ENCODE measurements around the gene ANKRD29.
"Not testable (repeated sequence)": the region's sequence is repeated elsewhere in the genome, so short reads cannot be mapped to it uniquely, and the experiment has no call there.

ANKRD29 gene

DNA sequence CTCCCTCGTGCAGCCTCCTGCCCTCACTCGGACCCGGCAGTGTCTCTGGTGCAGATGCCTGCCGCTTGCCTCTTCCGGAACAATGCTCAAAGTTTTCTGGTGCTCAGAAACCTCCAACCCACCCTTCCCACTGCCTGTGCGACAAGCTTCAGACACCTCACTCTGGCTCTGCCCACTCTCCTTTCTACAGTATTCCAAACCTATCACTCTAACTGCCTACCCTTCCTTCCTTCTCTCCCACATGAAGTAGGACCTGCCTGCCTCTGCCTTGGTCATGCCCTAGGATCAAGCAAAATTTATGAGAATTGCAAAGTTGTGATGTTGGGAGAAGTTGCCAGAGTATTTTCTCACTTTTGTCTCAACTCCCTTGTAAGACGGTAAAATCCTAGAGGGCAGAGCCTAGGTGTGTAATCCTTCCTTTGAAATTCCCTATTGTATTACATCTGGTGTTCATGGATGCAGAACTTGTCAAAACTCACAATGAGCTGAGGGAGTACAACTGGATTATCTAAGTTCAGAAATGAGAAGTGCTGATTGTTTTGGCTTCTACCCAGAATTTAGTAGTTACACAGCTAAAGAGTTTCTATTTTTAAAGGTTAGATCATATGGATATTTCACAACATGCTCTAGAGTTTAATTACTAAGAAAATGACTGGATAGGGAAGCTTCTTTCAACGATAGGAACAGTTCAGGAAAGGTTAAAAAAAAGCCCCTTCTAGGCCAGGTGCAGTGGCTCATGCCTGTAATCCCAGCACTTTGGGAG lies 83.6 kb downstream of the ANKRD29 start:
- DNase-seq, result no peak

DNA sequence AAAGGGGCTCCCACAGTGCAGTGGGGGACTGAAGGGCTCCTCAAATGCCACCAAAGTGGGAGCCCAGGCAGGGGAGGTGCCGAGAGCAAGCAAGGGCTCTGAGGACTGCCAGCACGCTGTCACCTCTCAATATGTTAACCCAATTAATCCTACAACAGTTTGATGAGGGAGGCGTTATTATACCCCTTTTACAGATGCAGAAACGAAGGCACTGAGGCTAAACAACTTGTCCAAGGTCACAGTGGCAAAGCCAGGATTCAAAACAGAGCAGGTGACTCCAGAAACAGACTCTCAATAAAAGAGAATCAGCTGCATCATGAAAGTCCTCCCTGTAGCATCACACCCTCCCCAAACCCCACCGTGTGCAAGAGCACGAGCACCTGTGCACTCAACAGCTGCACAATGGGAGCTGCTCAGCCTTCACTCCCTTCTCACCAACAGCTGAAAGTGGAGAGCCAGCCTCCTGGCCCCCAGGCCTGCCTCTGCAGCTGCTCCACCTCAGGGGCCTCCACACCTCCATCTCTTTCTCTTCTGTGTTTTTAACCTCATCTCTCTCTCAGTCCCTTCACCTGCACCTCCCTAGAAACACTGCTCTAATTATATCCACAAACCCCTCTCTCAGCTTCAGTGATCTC lies 84.5 kb downstream of the ANKRD29 start:
- no peak for DNase-seq

GRCh38 chr18:23577521-23577920 lies 85.2 kb downstream of the ANKRD29 start:
- DNase-seq, result not testable (repeated sequence)

DNA sequence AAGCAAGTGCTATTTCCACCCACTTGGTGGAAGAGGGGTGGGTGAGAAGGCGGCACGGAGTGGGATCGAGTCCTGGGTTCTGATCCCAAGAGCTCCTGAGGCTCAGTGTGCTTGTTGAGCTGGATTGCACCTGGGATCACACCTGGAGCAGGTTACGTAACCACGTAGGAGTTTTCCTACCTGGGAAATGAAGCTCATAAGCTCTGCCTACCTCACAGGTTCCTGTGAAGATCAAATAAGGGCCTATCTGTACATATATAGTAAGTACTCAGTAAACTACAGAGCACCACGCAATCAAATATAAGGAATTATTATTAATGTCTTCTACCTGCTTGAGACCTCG lies 87.4 kb downstream of the ANKRD29 start:
- DNase-seq, result no peak

- no peak for DNase-seq
Measured at GRCh38 chr18:23574611-23575308, 88.0 kb downstream of the ANKRD29 start.

DNA sequence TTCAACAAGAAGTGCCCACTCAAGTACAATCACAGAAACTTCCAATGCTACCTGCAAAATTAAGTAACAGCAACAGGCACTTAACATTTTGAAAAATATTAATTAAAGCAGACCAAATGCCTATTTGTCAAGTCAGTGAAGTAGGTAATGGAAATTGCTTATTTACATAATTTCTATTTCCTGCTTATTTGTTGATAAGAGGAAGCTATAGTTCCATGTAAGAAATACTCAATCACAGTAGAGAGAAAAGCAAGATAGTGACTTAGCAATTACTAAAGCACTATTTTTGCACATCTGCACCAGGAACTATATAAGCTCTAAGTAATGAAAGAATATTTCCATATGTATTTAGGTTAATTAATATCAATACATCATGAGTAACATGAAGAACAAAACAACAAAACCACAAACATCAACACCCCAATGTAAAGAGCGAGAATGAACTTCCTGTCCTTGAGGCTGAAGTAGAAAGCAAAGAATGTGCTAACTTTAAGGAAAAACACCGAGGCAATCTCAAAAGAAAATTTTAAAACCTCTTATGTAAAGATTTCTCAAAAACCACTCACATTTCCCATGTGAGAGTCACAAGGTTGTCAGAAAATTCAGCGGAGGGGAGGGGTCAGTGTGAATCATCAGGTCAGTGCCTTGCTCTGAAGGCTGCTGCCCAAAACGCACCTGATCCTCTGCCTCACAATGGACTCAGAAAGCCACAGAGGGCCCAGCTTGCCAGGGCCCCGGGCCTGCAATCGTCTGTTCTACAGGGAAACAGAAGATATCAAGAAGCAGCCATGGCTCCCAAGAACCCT lies 88.9 kb downstream of the ANKRD29 start:
- no peak for DNase-seq

DNA sequence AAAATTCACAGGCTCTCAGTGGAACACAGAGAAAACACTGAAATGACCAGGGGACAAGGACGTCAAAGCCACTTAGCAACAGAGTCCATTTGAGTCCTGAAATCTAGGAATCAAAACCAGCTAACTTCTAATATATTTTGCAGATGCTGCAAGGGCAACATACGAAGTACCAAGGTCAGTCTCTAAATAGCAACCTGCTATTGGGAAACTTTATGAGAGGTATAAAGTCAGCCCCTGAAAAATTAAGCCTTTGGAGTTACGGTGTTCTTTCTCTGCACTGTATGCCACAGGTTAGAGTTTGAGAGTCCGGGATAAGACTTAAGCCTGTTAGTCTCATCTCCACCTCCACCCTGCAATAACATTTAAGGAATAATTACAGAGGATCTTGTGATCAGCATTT lies 89.7 kb downstream of the ANKRD29 start:
- no peak for DNase-seq

DNA sequence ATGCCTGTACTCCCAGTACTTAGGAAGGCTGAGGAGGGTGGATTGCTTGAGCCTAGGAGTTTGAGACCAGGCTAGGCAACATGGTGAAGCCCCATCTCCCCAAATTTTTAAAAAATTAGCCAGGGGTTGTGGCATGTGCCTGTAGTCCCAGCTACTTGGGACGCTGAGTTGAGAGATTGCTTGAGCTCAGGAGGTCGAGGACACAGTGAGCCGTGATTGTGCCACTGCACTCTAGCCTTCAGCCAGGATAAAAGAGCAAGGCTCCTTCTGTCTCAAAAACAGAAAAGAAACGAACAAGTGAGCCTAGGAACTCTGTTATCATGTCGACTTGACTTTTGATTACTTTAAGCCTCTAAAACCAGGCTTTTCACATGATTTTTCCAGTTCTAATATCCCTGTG lies 90.1 kb downstream of the ANKRD29 start:
- no peak for DNase-seq

DNA sequence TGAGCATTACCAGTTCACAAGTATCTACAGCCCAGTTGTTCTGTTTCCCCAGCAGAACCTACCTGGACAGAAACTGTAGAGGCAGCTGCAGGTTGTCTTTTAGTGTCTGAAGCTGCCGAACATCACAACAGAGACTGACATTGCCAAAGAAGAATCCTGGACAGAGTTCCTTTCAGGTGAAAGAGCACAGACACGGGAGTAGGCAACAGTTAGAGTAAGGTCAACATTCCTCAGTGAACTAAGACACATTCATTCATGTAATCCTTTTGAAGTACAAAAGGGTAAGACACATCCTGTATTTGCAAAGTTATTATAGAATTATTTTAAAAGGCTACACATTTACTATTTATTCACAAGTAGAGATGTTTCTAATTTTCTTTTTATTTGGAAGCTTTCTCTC lies 90.7 kb downstream of the ANKRD29 start:
- DNase-seq, result no peak

GRCh38 chr18:23570912-23571504 lies 91.7 kb downstream of the ANKRD29 start:
- DNase-seq, result no peak

DNA sequence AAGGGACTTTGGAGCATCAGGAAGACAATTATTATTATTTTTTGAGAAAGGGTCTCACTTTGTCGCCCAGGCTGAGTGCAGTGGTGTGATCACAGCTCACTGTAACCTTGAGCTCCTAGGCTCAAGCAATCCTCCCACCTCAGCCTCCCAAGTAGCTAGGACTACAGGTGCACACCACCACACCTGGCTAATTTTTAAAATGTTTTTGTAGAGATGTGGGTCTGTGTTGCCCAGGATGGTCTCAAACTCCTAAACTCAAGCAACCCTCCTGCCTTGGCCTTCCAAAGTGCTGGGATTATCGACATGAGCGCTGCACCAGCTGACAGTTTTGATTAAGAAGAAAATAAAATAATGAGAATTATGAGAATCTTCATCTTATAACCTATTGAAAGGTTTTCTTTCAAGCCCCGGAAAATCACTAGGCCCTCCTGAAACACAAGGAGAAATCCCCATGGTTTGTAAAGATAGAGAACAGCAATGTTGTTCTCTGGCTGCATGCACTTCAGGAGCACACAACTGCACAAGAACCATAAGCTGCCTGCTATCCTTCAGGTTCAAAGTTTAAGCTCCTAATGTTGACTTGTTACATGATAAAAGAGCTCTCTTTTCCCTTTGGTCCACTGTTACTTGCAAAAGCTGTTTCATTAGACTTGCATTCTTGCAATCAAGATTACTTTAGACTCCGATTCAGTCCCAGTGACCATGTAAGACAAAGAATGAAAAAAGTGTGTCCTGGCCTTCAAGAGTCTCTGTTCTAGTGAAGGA lies 93.2 kb downstream of the ANKRD29 start:
- no peak for DNase-seq

- no peak for DNase-seq
Measured at GRCh38 chr18:23568281-23569138, 94.2 kb downstream of the ANKRD29 start.

- no peak for DNase-seq
Measured at GRCh38 chr18:23567671-23568070, 95.0 kb downstream of the ANKRD29 start.

GRCh38 chr18:23565916-23566547 lies 96.7 kb downstream of the ANKRD29 start:
- no peak for DNase-seq

GRCh38 chr18:23563377-23564043 lies 99.2 kb downstream of the ANKRD29 start:
- DNase-seq, result no peak

GRCh38 chr18:23560186-23560585 lies 102.5 kb downstream of the ANKRD29 start:
- no peak for DNase-seq

GRCh38 chr18:23557511-23557910 lies 105.2 kb downstream of the ANKRD29 start:
- DNase-seq, result not testable (repeated sequence)

GRCh38 chr18:23556145-23556780 lies 106.4 kb downstream of the ANKRD29 start:
- DNase-seq, result no peak

DNA sequence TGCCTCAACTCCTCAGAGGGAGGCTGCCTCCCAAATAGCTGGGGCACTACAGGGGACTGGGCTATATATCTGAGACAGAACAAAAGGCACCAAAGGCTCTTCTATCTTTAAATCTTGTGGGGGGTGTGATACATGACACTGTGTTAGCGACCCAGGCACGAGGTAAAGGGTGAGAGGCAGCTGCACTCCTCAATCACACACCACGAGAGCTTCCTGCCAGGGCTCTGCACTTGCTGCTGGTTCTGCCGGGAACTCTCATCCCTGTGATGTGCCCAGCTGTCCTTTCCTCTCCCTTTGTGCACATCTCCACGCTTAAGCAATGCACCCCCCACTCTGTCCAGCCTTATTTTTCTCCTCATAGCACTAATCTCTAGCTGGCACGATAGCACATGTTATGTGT lies 108.8 kb downstream of the ANKRD29 start:
- DNase-seq, result no peak

DNA sequence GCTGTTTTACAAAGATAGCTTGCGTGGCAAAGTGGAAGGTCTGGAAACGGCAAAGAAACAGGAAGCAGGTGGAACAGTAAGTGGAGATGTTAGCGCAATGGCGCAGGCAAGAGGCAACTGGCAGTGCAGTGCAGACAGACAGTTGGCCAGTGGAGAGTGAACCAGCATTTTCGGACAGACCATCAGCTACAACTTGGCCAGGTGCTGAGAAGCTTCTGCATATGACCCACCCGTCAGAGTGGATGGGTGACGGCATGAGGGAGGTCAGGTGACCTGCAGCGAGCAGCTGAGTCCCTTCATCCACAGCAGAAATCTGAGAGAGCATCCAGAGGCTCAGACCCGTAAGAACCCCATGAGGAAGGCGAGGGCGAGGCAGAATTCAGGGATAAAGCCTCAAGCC lies 110.2 kb downstream of the ANKRD29 start:
- no peak for DNase-seq
